GM21723 (cell line): ENCODE results near the gene FOXD1.
"Not testable (repeated sequence)": the region's sequence is repeated elsewhere in the genome, so short reads cannot be mapped to it uniquely, and the experiment has no call there.

Experiments used
- ATAC-seq: cut with Tn5 transposase; IDR thresholded peaks from one replicate; pipeline ENCODE4 v1.9.1; 2021; ENCODE audit warnings: mild to moderate bottlenecking, moderate library complexity; ENCODE audit not compliant: unreplicated experiment

The FOXD1 gene

DNA sequence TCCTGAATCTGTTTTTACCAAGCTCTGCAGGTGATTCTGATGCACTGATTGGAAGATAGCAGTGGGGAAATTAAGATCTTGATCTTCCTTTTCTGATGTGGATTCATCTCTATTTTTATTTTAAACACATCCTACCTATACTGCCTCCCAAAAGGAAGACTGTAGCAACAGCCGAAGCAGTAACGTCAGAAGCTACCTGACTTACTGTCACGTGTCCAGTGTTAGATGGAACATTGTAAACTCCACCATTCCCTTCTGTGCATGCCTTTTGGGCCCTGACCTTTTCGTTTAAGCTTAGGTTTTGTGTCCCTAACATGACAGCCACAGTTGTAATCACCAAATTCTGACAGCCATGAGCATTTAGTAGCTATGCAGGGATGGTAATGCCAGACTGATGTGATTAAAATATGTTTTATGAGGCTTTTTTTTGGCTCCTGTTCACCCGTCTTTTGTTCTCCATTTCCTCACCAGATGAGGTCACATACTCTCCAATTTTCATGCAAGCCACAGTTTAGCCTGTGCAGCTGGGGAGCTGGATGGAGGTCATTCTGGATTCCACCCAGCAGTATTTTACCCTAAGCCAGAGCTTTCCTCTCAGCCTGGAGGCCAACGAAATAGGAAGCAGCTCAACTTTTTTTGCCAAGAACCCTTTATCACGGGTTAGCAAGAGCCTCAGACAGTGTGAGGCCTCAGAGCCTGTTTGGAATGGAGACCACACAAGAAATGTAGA is 15.6 kb upstream of the FOXD1 start:
- ATAC-seq: no peak

DNA sequence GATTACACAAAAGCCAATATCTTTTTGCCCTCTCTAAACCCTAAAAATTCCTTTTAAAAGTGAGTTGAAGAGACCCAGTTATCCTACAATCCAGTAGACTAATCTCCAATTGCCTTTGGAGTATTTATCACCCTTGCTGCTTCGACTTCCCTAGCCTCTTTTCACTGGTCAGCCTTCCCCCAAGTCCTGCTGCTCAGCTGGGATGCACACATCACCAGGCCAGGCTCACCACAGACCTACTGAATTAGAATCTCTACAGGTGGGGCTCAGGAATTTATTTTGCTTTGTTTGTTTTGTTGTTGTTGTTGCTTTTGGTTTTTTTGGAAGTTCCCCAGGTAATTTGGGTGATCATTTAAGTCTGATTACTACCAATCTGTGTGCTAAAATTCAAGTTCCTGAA is 11.6 kb upstream of the FOXD1 start:
- no peak for ATAC-seq

DNA sequence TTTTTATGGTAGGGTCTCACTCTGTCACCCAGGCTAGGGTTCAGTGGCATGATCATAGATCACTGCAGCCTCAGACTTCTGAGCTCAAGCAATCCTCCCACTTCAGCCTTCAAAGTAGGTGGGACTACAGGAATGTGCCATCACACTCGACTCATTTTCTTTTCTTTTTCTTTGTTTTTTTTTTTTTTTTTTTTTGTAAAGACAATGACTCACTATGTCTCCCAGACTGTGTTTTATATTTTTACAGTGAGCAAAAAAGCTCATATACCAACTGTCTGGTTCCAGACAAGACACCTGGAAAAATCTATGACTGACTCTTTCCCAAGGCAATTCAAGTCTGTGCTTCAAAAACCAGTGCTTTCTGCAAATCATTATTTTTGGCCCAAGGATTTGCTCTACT is 10.8 kb upstream of the FOXD1 start:
- no peak for ATAC-seq

DNA sequence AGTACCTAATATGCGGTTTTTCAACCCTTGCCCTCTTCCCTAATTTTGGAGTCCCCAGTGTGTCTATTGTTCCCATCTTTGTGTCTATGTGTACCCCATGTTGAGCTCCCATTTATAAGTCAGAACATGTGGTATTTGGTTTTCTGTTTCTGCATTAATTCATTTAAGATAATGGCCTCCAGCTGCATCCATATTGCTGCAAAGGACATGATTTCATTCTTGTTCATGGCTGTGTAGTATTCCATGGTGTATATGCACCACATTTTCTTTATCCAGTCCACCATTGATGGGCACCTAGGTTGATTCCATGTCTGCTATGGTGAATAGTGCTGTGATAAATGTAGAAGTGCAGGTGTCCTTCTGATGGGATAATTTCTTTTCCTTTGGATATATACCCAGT is 7.9 kb upstream of the FOXD1 start:
- not testable (repeated sequence) for ATAC-seq

DNA sequence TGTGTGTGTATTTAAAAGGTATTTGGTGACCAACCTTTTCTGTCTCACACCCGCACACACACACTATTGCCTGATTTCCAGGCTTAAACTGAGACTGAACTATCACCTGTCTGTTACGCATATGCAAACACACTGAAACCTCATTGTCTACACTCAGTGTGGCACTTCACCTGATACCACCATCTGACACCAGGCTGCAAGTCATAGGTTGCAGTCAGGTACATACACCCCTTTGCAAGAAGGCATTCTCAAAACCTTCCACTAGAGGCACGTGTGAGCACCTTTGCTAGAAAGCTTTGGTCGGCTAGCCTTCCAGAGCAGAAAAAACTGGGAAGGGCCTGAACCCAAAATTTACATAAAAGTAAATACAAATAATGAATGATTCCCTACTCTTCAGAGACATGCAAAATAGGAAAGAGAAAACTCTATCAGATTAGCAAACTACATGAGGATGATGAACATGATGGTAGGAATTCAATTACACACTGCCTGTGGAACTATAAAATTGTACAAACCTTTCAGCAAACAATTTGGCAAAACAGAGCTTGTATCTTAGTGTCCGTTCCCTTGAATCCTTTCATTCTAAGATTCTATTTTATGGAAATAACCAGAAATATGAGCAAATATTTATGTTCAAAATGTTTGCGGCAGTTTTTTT is 5.9 kb upstream of the FOXD1 start:
- peak; percentile 67 for ATAC-seq

DNA sequence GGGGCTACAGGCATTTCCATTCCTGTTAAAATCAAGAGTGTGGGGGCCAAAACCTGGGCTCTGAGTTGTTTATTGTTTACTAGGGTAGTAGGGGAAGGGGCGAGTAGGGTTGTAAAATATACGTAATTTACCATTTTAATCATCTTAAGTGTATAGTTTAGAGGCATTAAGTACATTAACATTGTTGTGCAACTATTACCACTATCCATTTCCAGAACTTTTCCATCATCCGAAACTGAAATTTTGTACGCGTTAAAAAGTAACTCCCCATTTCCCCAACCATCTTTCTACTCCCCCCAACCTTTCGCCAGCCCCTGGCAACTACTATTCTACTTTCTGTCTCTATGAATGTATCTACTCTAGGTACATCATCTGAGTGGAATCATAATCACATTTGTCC is 3.6 kb upstream of the FOXD1 start:
- ATAC-seq: no peak

DNA sequence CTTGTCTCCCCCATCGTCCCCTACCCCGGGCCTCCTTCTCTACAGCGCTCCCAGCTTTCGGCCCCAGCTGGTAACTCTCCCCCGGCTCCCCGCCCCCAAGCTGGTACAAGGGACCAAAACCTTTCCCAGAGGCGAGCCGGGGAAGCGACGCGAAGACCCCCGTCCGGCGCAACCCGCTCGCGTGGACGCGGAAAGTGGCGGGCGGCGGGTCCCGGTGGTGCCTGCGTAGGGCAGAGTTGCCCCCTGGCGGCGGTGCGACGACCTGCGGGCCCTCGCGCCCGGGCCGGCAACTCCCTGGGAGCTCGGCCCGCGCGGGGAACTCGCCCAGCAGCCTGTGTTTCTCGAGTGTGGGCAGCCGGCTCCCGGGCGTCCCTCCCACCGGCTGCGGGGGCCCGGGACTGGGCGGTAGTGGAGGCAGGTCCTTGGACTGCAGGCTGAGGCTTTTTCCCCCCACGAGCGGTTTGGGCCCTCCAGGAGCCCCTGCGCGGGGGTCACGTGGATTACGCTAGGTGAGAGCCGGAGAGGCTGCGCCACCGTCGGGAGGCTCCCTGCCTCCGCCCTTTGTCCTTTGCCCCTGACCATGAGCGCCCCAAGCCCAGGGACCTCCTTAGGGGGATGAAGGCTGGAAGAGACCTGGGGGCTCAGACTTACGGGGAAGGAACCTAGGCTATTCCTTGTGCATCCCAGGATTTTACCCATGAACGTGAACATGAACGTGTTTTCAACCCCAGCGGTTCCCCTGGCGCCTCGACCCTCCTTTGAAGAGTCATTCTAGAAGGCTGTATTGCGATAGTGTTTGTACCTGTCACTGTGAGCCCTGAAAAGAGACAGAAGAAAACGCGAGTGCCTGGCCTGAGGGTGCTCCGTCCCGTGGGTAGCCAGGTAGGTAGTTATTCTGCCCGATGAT is 2.9 kb upstream of the FOXD1 start:
- no peak for ATAC-seq

DNA sequence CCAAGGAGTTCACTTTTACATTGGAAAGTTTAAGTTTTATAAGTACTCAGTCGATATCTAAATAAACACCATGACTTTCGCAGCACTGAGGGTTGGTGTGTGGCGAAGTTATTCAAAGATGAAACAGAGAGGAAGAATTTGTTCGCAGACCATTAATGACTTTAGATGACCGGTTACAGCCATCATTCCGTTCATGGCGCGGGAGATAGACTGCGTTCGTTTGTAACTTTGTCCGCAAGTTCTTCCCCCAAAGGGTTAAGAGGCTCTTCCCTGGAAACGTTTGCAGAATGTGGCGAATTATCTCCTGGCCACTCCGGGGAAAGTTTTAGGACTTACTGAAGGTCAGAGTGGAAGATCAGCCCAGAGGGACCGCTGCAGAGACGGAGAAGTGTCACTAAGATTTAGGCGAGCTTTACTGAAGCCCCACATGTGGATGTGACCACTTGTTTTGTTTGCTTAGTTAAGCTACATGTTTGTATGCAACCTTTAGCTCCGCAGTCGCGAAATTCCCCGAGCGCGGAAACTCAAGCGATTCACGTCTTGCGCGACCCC is 2.2 kb upstream of the FOXD1 start:
- no peak for ATAC-seq

DNA sequence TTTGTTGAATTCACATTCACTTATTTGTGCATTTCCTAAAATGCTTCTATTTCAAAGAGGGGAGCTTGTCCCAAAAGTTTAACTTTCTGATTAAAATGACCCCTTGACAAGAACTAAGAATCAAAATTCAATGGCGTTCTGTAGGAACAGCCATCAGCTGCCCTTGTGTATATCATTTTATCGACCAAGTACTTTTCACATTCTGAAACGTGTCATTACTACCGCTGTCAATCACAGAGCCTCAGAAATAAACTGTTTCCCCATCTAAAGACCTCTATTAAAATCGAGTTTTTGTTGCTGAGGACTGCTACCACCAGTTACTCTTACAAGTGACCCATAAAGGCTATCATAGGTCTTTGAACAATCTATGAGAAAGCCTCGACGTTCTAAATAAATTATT is 1.6 kb upstream of the FOXD1 start:
- no peak for ATAC-seq

DNA sequence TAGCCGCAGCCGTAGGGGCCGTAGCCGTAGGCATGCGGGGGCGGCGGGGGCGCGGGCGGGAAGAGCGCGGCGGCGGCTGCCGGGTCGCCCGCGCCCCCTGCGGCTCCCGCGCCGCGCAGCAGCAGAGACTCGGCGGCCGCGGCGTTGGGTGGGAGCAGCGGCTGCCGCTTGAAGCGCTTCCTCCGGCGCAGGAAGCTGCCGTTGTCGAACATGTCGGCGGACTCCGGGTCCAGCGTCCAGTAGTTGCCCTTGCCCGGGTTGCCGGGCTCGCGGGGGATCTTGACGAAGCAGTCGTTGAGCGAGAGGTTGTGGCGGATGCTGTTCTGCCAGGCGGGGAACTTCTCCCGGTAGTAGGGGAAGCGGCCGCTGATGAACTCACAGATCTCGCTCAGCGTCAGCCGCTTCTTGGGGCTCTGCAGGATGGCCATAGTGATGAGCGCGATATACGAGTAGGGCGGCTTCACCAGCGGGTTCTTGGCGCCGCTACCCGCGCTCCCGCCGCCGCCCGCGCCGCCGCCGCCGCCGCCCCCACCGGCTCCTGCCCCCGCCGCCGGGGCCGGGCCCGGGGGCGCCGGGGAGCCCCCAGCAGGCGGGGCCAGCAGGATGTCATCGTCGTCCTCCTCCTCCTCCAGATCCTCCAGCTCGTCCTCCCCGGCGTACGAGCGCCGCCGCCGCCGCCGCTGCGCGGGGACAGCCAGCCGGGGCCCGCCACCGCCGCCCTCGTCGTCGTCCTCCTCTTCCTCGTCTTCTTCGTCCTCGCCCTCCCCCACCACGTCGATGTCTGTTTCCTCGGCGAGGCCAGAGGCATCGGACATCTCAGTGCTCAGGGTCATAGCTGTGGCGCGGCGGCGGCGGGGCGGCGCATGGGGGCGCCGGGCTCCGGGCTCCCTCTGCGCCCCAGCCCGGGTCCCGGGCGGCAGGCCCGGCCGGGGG is 781 bp downstream of the FOXD1 start:
- peak; percentile 43 for ATAC-seq

DNA sequence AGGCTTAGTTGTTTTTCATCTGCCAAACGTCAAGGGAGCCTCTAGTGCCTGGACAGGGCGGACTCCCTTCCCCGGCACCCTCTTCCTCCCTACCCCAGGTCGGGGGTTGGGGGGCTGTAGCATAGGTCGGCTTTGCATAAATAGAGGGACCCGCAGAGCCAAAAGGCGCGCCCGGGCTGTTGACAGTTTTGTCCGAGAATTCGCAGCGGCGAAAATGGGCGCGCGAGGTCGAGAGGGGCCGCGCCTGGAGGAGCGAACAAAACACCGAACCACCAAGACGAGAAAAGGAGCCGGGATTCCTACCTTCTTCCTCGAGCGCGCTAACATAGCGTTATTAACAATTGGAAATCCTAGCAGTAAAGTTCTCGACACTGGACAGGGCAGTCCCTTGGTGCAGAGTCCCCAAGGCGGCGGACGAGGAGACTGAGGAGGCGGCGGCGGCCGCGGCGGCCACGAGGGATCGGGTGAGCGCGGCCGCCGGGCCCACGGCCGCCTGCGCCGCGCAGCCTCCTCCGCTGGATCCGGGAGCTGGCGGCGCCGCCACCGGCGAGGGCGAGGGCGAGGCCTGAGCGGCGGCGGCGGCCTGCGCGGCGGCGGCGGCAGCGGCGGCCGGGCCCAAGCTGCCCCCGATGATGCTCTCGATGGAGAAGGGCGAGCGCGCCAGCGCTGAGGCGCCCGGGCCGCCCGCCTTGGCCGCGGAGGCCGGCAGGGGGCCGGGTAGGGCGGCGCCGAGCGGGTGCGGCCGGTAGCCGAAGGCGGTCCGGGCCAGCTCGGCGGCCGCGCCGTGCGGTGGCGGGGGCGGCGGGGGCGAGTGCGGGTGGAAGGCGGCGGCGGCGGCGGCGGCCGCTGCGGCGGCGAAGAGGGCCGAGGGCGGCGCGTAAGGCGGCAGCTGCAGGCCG is 1.7 kb downstream of the FOXD1 start:
- no peak for ATAC-seq

DNA sequence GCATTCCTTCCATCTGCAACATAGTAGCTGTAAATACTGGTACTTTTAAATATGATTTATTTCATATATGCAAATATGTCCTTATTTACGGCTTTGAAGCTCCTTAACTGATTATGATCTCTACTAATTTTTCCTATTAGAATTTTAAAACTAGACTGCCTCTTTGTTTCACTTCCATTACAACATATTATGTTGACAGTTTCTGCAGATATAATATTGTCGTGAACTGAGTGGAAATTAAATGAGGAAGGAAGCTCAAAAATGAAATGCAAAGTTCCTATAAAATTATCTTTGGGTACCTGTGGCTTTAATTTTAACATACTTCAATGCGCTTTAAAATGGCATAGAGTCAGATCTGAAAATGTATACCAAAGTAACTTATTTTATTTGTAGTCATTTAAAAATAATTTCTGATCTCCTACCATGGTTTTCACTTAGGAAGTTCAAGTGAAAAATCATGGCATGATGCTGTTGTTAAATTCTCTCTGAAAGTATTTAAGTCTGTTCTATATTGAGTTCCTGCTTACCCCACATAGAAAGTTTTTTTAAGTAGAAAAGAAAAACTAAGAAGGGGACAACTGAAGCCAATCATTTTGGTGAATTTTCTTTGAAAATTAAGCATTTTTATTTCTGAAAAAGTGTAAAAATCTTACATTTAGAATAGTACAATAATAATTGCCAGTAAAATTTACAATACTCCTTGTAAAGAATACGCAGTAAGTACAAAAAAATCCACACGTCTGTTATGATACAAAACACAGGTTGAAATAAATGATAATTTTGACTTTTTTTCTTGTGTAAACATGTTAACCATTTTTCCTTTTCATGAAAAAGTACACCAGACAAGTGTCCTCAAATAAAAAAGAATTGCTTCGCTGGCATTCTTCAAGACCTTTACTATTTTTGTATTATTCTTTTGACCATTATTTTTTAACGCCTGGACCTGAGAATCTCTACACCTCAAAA is 2.6 kb downstream of the FOXD1 start:
- no peak for ATAC-seq

DNA sequence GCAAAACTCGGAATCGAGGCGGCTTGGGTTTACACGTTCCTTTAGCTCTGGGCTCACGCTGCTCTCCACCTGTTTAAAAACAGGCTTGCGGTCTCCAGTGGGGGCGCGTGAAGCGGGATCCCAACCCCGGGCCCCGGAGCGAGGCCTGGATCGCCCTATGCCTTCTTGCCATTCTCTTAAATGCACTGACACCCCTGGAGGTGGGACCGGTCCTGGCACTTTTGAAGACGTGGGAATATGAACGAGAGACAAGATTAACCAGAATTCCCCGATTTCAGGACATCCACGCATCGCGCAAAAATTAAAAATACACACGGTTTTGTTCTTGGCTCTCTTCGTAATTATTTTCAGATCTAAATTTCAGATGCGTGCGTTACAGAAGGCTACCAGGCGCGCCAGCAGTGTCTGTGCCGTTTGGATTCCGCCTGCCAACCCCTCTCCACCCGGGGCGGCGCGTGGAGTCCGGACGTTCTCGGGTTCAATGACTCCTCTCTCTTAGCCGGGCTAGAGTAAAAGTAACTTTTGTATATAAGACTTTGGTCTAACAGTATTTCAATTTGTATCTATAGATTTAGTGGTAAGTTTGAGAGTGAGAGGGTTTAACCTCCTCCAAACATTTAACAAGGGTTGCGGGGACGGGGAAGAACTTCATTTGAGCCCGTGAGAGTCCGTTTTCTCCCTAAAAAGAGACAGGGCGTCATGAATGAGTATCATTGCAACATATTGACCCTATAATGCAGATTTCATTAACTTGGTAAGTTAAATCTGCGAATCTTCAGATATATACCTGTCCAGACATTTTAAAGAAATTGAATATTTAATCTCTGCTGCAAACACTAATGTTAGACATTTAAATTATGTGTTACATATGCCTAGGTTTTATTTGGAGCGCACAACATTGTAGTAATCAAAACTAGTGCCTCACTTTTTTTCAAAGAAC is 3.8 kb downstream of the FOXD1 start:
- no peak for ATAC-seq

DNA sequence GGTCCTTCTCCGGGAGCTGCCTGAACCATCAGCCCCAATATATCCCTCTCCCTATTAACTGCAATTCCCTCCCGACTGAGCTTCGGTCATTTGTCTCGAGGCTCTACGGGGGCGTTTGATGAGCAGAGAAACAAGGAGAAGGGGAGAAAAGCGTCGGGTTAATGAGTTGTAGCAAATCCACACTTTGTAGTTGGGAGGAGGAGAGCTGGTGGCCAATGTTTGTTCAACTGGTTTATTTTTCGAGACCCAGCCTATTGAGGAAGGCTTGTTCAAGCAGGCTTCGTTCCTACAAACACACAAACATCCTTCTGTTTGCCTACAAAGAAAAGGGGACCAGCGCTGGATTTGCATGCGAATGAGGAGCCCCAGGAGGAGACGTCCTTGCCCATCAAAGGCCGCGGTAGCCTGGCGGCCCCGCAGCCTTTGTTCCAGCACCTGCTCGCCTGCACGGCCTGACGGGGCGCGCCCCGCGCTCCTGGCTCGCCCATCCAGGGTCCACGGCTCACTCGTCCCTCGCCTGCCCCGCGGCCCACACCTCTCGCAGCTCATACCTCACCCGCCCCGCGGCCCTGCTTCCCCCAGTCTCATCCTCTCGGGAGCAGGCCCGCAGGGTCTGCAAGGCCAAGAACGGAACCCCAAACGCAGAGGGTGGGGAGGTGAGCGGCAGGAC is 4.6 kb downstream of the FOXD1 start:
- ATAC-seq: no peak

DNA sequence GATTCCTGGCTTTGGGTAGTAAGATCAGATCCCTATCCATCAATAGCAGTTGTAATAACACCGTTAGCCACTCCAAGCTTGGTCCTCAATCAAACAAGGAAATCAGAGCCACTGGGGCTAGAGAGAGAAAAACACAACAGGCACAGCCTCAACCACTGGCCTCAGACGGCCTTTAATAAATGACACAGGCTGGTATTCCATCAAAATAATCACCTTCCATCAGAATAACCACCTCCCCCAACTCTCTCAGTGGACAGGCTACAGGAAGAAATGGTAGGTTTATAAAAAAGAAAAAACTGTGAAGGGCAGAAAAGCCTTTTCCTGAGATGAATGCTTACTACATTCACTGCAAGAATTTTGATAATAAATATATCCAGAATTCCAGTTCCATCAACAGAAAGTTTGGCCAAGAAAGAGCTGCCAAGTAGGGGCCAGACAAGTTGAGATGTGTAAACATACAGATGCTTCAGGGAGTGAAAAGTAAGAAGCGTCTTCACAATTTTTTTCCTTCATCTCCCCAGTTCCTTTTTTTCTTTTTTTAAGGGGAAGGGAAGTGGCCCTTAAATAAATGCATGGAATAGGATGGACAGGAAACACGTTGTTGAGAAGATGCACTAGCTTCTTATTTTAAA is 5.5 kb downstream of the FOXD1 start:
- ATAC-seq: no peak

DNA sequence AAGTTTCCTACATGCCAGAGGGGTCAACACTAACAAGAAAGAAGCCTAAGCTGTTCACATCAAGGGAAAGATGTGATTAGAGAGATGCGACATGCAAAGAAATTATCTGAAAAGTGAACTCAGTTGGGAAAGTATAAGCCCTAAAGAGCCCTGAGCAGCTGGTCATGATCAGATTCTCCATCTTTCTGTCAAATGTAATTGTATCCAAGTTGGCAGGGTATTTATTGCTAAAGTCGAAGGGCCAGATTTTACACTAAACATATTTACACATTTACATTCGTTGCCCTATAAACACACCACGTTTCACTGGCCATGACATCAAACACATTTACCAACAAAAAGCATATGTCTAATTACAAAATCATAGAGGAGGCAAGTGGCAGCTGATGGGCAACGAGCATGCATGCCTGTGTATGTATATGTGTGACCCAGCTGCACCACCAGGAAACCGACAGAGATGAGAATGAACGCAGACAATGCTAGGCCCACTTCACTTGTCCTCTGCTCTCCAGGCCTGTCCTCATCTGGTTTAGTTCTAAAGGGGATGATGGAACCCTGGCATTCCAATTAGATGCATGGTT is 6.3 kb downstream of the FOXD1 start:
- no peak for ATAC-seq
